Neutrophil (primary cell): ENCODE results near the gene CDHR5.

Experiments
- H3K27ac ChIP-seq: fragments of 200-600 bp; sonication (generic); 2 replicates; pipeline ENCODE4 v1.5.1; 2016; ENCODE audit warnings: mild to moderate bottlenecking, moderate library complexity
- H3K27me3 ChIP-seq: fragments of 200-600 bp; sonication (generic); 2 replicates; pipeline ENCODE4 v1.6.0; 2016; ENCODE audit warnings: mild to moderate bottlenecking
- H3K36me3 ChIP-seq: fragments of 200-600 bp; sonication (generic); 2 replicates; pipeline ENCODE4 v1.5.1; 2017
- H3K4me1 ChIP-seq, 2 experiments: fragments of 200-600 bp in 1 of 2; sonication (generic) in 1 of 2; 1 replicate in 1 of 2; 2 replicates in 1 of 2; pipeline versions ENCODE4 v1.5.1 to v1.6.1; 2013 to 2016; ENCODE audit warnings: low read depth in 1 of 2, low read length in 1 of 2, mild to moderate bottlenecking in 1 of 2, moderate library complexity in 1 of 2; ENCODE audit not compliant: control insufficient read depth in 1 of 2, insufficient read depth in 1 of 2
- H3K4me3 ChIP-seq, 2 experiments: fragments of 200-600 bp in 1 of 2; sonication (generic) in 1 of 2; 1 replicate in 1 of 2; 2 replicates in 1 of 2; pipeline ENCODE4 v1.5.1; 2013 to 2016; ENCODE audit warnings: low read depth in 1 of 2, low read length in 1 of 2, mild to moderate bottlenecking in 1 of 2, moderate library complexity in 1 of 2
- H3K9me3 ChIP-seq: fragments of 200-600 bp; sonication (generic); 2 replicates; pipeline ENCODE4 v1.5.1; 2016
- CTCF ChIP-seq: fragments of 200-600 bp; sonication (generic); IDR thresholded peaks from 2 replicates; pipeline ENCODE4 v1.5.1; 2016; ENCODE audit warnings: antibody characterized with exemption

The CDHR5 gene

GRCh38 chr11:628056-628455 is 3.3 kb upstream of the CDHR5 start:
- H3K36me3 ChIP-seq = no peaks in the 10 kb centered on the region
- H3K27me3 ChIP-seq = peaks cover 55% of the 10 kb centered on the region
- H3K4me1 ChIP-seq = no peaks in the 10 kb centered on the region
- no peak for TF ChIP-seq CTCF
- H3K9me3 ChIP-seq = no peaks in the 10 kb centered on the region
- H3K4me3 ChIP-seq = no peak overlapping the region
- H3K27ac ChIP-seq = no peak overlapping the region

DNA sequence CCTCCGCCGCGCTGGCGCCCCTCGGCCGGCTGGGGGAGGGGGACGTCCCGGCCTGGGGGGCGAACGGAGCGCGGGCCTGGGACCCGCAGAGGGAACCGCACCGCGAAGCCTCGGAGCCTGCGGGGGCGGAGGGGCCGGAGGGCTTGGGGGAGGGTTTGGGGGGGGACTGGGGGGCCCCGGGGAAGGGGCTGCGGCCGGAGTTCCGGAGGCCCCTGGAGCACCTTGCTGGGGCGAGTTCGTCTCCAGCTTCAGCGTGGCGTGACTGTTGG is 2.5 kb upstream of the CDHR5 start:
- Histone ChIP-seq H3K27me3 (peaks cover 55% of the 10 kb centered on the region), H3K36me3 (no peaks in the 10 kb centered on the region), H3K27ac (no peak overlapping the region), H3K4me3 (no peak overlapping the region), H3K4me1 (no peaks in the 10 kb centered on the region), H3K9me3 (no peaks in the 10 kb centered on the region)
- TF ChIP-seq CTCF = no peak

- H3K4me1 ChIP-seq = no peaks in the 10 kb centered on the region
- no peaks in the 10 kb centered on the region for H3K36me3 ChIP-seq
- no peak for TF ChIP-seq CTCF
- no peaks in the 10 kb centered on the region for H3K9me3 ChIP-seq
- no peak within 1 kb of the TSS for H3K4me3 ChIP-seq
- H3K27me3 ChIP-seq = peaks cover 55% of the 10 kb centered on the region
- H3K27ac ChIP-seq = no peak within 1 kb of the TSS
Observed at GRCh38 chr11:626475-627307, 1.9 kb upstream of the CDHR5 start, which contains the start of gene SCT. Gene SCT, minus strand, starts transcription at chr11:627181. Its CDS starts 38 bp downstream, at chr11:627143.

GRCh38 chr11:625636-626268 is 997 bp upstream of the CDHR5 start:
- H3K4me1 ChIP-seq = no peaks in the 10 kb centered on the region
- H3K9me3 ChIP-seq = no peaks in the 10 kb centered on the region
- no peak for TF ChIP-seq CTCF
- H3K36me3 ChIP-seq = no peaks in the 10 kb centered on the region
- no peak overlapping the region for H3K27ac ChIP-seq
- peaks cover 55% of the 10 kb centered on the region for H3K27me3 ChIP-seq
- H3K4me3 ChIP-seq = no peak overlapping the region

- Histone ChIP-seq H3K27ac (no peak overlapping the region), H3K27me3 (peaks cover 46% of the 10 kb centered on the region), H3K4me3 (no peak overlapping the region), H3K9me3 (no peaks in the 10 kb centered on the region), H3K4me1 (no peaks in the 10 kb centered on the region), H3K36me3 (no peaks in the 10 kb centered on the region)
- no peak for TF ChIP-seq CTCF
Observed at GRCh38 chr11:623999-624704, 603 bp downstream of the CDHR5 start.
